ENCODE data around the gene CCDC93.

DNA sequence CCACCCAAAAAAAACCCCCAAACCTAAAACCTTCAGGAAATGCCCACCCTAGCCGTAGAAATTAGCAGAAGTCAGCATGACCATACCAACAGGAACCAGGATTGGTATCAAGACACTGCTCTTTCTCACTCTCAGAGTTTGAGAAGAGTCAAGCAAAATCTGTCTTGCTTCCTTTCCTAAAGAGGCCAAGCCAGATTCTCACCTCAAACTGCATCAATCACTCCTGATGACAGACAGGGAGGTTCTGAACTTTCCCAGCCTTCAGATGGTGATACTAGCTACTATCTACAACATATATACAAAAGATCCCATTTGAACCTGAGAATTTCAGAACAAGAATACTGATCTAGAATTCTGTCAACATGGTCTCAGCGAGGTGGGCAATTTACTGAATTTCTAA lies 29.7 kb downstream of the CCDC93 start:
- no peak for TF ChIP-seq POLR2A (IDR thresholded peaks at IDR 0.05; ENCODE audit: extremely low read depth, insufficient read length)
- TF ChIP-seq, protein P1, sequence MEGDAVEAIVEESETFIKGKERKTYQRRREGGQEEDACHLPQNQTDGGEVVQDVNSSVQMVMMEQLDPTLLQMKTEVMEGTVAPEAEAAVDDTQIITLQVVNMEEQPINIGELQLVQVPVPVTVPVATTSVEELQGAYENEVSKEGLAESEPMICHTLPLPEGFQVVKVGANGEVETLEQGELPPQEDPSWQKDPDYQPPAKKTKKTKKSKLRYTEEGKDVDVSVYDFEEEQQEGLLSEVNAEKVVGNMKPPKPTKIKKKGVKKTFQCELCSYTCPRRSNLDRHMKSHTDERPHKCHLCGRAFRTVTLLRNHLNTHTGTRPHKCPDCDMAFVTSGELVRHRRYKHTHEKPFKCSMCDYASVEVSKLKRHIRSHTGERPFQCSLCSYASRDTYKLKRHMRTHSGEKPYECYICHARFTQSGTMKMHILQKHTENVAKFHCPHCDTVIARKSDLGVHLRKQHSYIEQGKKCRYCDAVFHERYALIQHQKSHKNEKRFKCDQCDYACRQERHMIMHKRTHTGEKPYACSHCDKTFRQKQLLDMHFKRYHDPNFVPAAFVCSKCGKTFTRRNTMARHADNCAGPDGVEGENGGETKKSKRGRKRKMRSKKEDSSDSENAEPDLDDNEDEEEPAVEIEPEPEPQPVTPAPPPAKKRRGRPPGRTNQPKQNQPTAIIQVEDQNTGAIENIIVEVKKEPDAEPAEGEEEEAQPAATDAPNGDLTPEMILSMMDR (IDR thresholded peaks at IDR 0.05; ENCODE audit: low read depth, low read length), result no peak
- no peak for TF ChIP-seq MYC (IDR thresholded peaks at IDR 0.05; ENCODE audit: low read depth, low read length)
- TF ChIP-seq, protein P2, sequence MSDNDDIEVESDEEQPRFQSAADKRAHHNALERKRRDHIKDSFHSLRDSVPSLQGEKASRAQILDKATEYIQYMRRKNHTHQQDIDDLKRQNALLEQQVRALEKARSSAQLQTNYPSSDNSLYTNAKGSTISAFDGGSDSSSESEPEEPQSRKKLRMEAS (IDR thresholded peaks at IDR 0.05; ENCODE audit: low read depth, low read length), result no peak
